ENCODE data around the gene PPBP.
"Not testable (repeated sequence)": the region's sequence is repeated elsewhere in the genome, so short reads cannot be mapped to it uniquely, and the experiment has no call there.

The PPBP gene

GRCh38 chr4:73990988-73991741 lies 3.2 kb upstream of the PPBP start:
- H3K9me3 ChIP-seq (ENCODE audit: control insufficient read depth, insufficient read depth, low read length), result no peaks in the 10 kb centered on the region
- no peak overlapping the region for H3K4me3 ChIP-seq (ENCODE audit: low read depth, low read length)
- no peaks in the 10 kb centered on the region for H3K27me3 ChIP-seq (ENCODE audit: control insufficient read depth, insufficient read depth, low read length)
- peaks cover under 1% of the 10 kb centered on the region for H3K4me1 ChIP-seq (ENCODE audit: control insufficient read depth, insufficient read depth, low read length)
- no peak overlapping the region for H3K9ac ChIP-seq (ENCODE audit: low read depth, low read length)
- H3K36me3 ChIP-seq (ENCODE audit: control insufficient read depth, insufficient read depth, low read length), result no peaks in the 10 kb centered on the region

- Histone ChIP-seq H3K4me1 (ENCODE audit: control insufficient read depth, insufficient read depth, low read length) (peaks cover 9% of the 10 kb centered on the region), H3K27me3 (ENCODE audit: control insufficient read depth, insufficient read depth, low read length) (no peaks in the 10 kb centered on the region), H3K9ac (ENCODE audit: low read depth, low read length) (no peak overlapping the region), H3K9me3 (ENCODE audit: control insufficient read depth, insufficient read depth, low read length) (no peaks in the 10 kb centered on the region), H3K4me3 (ENCODE audit: low read depth, low read length) (no peak overlapping the region), H3K36me3 (ENCODE audit: control insufficient read depth, insufficient read depth, low read length) (no peaks in the 10 kb centered on the region)
Observed at GRCh38 chr4:73989928-73990327, 1.9 kb upstream of the PPBP start.

- H3K9ac ChIP-seq (ENCODE audit: low read depth, low read length), result no peak overlapping the region
- no peaks in the 10 kb centered on the region for H3K9me3 ChIP-seq (ENCODE audit: control insufficient read depth, insufficient read depth, low read length)
- H3K4me3 ChIP-seq (ENCODE audit: low read depth, low read length), result no peak overlapping the region
- H3K27me3 ChIP-seq (ENCODE audit: control insufficient read depth, insufficient read depth, low read length), result no peaks in the 10 kb centered on the region
- peaks cover 11% of the 10 kb centered on the region for H3K4me1 ChIP-seq (ENCODE audit: control insufficient read depth, insufficient read depth, low read length)
- no peaks in the 10 kb centered on the region for H3K36me3 ChIP-seq (ENCODE audit: control insufficient read depth, insufficient read depth, low read length)
Observed at GRCh38 chr4:73989031-73989430, 1.0 kb upstream of the PPBP start.

- Histone ChIP-seq H3K36me3 (ENCODE audit: control insufficient read depth, insufficient read depth, low read length) (no peaks in the 10 kb centered on the region), H3K9me3 (ENCODE audit: control insufficient read depth, insufficient read depth, low read length) (no peaks in the 10 kb centered on the region), H3K9ac (ENCODE audit: low read depth, low read length) (no peak overlapping the region), H3K4me3 (ENCODE audit: low read depth, low read length) (no peak overlapping the region), H3K27me3 (ENCODE audit: control insufficient read depth, insufficient read depth, low read length) (no peaks in the 10 kb centered on the region), H3K4me1 (ENCODE audit: control insufficient read depth, insufficient read depth, low read length) (peaks cover 15% of the 10 kb centered on the region)
Observed at GRCh38 chr4:73985528-73985852, 2.5 kb downstream of the PPBP start.

- H3K9ac ChIP-seq (ENCODE audit: low read depth, low read length), result no peak overlapping the region
- no peak overlapping the region for H3K4me3 ChIP-seq (ENCODE audit: low read depth, low read length)
- peaks cover 15% of the 10 kb centered on the region for H3K4me1 ChIP-seq (ENCODE audit: control insufficient read depth, insufficient read depth, low read length)
- no peaks in the 10 kb centered on the region for H3K36me3 ChIP-seq (ENCODE audit: control insufficient read depth, insufficient read depth, low read length)
- H3K27me3 ChIP-seq (ENCODE audit: control insufficient read depth, insufficient read depth, low read length), result no peaks in the 10 kb centered on the region
- H3K9me3 ChIP-seq (ENCODE audit: control insufficient read depth, insufficient read depth, low read length), result no peaks in the 10 kb centered on the region
Observed at GRCh38 chr4:73984736-73985527, 3.1 kb downstream of the PPBP start.

GRCh38 chr4:73981175-73981574 lies 6.8 kb downstream of the PPBP start:
- H3K9ac ChIP-seq (ENCODE audit: low read depth, low read length); H3K9me3 ChIP-seq (ENCODE audit: control insufficient read depth, insufficient read depth, low read length); H3K27me3 ChIP-seq (ENCODE audit: control insufficient read depth, insufficient read depth, low read length); H3K4me3 ChIP-seq (ENCODE audit: low read depth, low read length); H3K36me3 ChIP-seq (ENCODE audit: control insufficient read depth, insufficient read depth, low read length): not testable (repeated sequence)
- peaks cover 15% of the 10 kb centered on the region for H3K4me1 ChIP-seq (ENCODE audit: control insufficient read depth, insufficient read depth, low read length)

- no peaks in the 10 kb centered on the region for H3K27me3 ChIP-seq (ENCODE audit: control insufficient read depth, insufficient read depth, low read length)
- H3K36me3 ChIP-seq (ENCODE audit: control insufficient read depth, insufficient read depth, low read length), result no peaks in the 10 kb centered on the region
- no peak overlapping the region for H3K9ac ChIP-seq (ENCODE audit: low read depth, low read length)
- H3K9me3 ChIP-seq (ENCODE audit: control insufficient read depth, insufficient read depth, low read length), result no peaks in the 10 kb centered on the region
- no peak overlapping the region for H3K4me3 ChIP-seq (ENCODE audit: low read depth, low read length)
- H3K4me1 ChIP-seq (ENCODE audit: control insufficient read depth, insufficient read depth, low read length), result peaks cover 4% of the 10 kb centered on the region
Observed at GRCh38 chr4:73979407-73979957, 8.5 kb downstream of the PPBP start.

- no peaks in the 10 kb centered on the region for H3K27me3 ChIP-seq (ENCODE audit: control insufficient read depth, insufficient read depth, low read length)
- no peak overlapping the region for H3K9ac ChIP-seq (ENCODE audit: low read depth, low read length)
- no peak overlapping the region for H3K4me3 ChIP-seq (ENCODE audit: low read depth, low read length)
- H3K36me3 ChIP-seq (ENCODE audit: control insufficient read depth, insufficient read depth, low read length), result no peaks in the 10 kb centered on the region
- peaks cover 4% of the 10 kb centered on the region for H3K4me1 ChIP-seq (ENCODE audit: control insufficient read depth, insufficient read depth, low read length)
- H3K9me3 ChIP-seq (ENCODE audit: control insufficient read depth, insufficient read depth, low read length), result no peaks in the 10 kb centered on the region
Observed at GRCh38 chr4:73978886-73979285, 9.1 kb downstream of the PPBP start.

GRCh38 chr4:73976716-73977115 lies 11.3 kb downstream of the PPBP start:
- H3K4me3 ChIP-seq (ENCODE audit: low read depth, low read length), result no peak overlapping the region

GRCh38 chr4:73976217-73976616 lies 11.8 kb downstream of the PPBP start:
- Histone ChIP-seq H3K4me1 (ENCODE audit: control insufficient read depth, insufficient read depth, low read length) (no peaks in the 10 kb centered on the region), H3K9ac (ENCODE audit: low read depth, low read length) (no peak overlapping the region), H3K9me3 (ENCODE audit: control insufficient read depth, insufficient read depth, low read length) (no peaks in the 10 kb centered on the region), H3K27me3 (ENCODE audit: control insufficient read depth, insufficient read depth, low read length) (no peaks in the 10 kb centered on the region), H3K36me3 (ENCODE audit: control insufficient read depth, insufficient read depth, low read length) (no peaks in the 10 kb centered on the region), H3K4me3 (ENCODE audit: low read depth, low read length) (no peak overlapping the region)

More at GRCh38 chr4:73976716-73977115, 11.3 kb downstream of the PPBP start:
- Histone ChIP-seq H3K27me3 (ENCODE audit: control insufficient read depth, insufficient read depth, low read length) (no peaks in the 10 kb centered on the region), H3K9ac (ENCODE audit: low read depth, low read length) (no peak overlapping the region), H3K9me3 (ENCODE audit: control insufficient read depth, insufficient read depth, low read length) (no peaks in the 10 kb centered on the region), H3K36me3 (ENCODE audit: control insufficient read depth, insufficient read depth, low read length) (no peaks in the 10 kb centered on the region), H3K4me1 (ENCODE audit: control insufficient read depth, insufficient read depth, low read length) (no peaks in the 10 kb centered on the region)

GRCh38 chr4:73974352-73974751 lies 13.6 kb downstream of the PPBP start:
- Histone ChIP-seq H3K9me3 (ENCODE audit: control insufficient read depth, insufficient read depth, low read length) (no peaks in the 10 kb centered on the region), H3K27me3 (ENCODE audit: control insufficient read depth, insufficient read depth, low read length) (no peaks in the 10 kb centered on the region), H3K9ac (ENCODE audit: low read depth, low read length) (no peak overlapping the region), H3K36me3 (ENCODE audit: control insufficient read depth, insufficient read depth, low read length) (no peaks in the 10 kb centered on the region), H3K4me1 (ENCODE audit: control insufficient read depth, insufficient read depth, low read length) (no peaks in the 10 kb centered on the region), H3K4me3 (ENCODE audit: low read depth, low read length) (no peak overlapping the region)

GRCh38 chr4:73970945-73971344 lies 17.0 kb downstream of the PPBP start:
- Histone ChIP-seq H3K27me3 (ENCODE audit: control insufficient read depth, insufficient read depth, low read length) (no peaks in the 10 kb centered on the region), H3K36me3 (ENCODE audit: control insufficient read depth, insufficient read depth, low read length) (no peaks in the 10 kb centered on the region), H3K4me3 (ENCODE audit: low read depth, low read length) (no peak overlapping the region), H3K4me1 (ENCODE audit: control insufficient read depth, insufficient read depth, low read length) (no peaks in the 10 kb centered on the region), H3K9ac (ENCODE audit: low read depth, low read length) (no peak overlapping the region), H3K9me3 (ENCODE audit: control insufficient read depth, insufficient read depth, low read length) (no peaks in the 10 kb centered on the region)

Data from iPS-15b (cell line).